Measurements from ENCODE around the gene SMAD7.

Gene SMAD7

DNA sequence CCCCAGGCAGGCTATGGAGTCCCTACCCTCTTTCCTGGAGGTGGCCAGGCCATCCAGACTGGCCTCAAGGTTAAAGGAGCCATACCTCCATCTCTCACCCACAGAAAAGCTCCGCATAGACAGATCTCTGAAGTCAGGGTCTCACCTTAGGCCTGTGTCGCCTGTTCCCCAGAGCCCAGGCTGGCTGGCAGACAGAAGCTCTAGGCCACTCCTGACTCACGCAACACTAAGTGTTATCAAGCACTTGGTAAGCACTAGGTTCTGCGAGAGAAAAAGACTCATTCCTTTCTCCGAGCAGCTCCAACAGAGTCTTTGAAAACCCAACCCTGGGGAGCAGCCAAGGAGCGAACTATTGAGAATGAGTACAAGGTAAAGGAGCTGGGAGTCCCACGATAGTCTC, 6.1 kb downstream of the SMAD7 start:
- no peak for DNase-seq (ENCODE audit: low spot score)

- no peak for DNase-seq (ENCODE audit: low spot score)
Measured at GRCh38 chr18:48943736-48944527, 6.8 kb downstream of the SMAD7 start.

GRCh38 chr18:48943333-48943732, 7.4 kb downstream of the SMAD7 start:
- DNase-seq (ENCODE audit: low spot score), result no peak

DNA sequence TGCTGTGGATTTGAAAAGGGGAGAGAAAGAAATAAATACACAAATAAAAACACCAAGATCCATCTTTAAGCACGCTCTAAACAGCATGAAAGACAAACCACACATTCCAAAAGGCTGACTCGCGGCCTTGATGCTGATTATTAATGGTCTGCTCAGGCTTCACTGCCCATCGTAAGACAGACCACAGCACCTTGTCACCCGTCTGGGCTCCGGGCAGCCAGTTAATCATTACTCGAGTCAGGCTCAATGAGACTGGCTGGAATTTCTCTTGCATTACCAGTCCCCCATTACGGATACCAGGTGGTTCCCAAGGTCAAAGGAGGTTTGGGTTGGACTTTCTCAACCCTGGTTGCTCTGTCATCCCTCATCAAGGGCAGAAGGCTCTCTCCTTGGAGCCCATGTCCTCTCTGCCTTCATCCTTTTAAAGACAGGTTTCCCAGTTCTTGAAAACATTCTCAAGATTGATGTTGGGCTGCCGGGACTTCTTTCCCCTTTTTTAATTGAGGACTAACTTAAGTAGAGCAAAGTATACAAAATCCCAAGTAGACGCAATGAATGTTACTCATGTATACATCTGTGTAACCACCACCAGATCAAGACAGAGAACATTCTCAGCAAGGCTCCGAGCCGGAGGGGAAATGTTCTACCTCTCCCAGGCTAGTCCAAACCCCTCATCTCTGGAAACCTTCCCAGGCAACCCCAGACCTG, 8.1 kb downstream of the SMAD7 start:
- DNase-seq (ENCODE audit: low spot score), result peak; percentile 84

- no peak for DNase-seq (ENCODE audit: low spot score)
Measured at GRCh38 chr18:48942086-48942485, 8.7 kb downstream of the SMAD7 start.

- DNase-seq (ENCODE audit: low spot score), result no peak
Measured at GRCh38 chr18:48941672-48942071, 9.1 kb downstream of the SMAD7 start.

- no peak for DNase-seq (ENCODE audit: low spot score)
Measured at GRCh38 chr18:48940854-48941611, 9.7 kb downstream of the SMAD7 start.

GRCh38 chr18:48939205-48940097, 11.3 kb downstream of the SMAD7 start:
- DNase-seq (ENCODE audit: low spot score), result peak; percentile 72

DNA sequence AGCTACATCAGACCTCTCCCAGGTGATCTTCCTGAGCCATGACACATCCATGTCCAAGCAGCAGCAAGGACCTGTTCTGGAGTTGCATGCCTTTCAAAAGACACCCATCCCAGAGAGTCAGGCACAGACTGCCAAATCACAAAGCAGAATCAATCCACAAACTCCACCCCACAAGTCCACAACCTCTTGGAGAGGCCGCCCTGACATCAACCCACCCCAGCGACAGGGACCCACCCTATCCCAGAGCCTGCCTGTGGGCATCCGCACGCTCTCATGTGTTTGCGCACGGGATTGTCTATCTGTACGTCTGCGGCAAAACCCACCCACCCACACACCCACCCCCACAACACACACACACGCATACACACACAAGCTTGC, 11.9 kb downstream of the SMAD7 start:
- no peak for DNase-seq (ENCODE audit: low spot score)

DNA sequence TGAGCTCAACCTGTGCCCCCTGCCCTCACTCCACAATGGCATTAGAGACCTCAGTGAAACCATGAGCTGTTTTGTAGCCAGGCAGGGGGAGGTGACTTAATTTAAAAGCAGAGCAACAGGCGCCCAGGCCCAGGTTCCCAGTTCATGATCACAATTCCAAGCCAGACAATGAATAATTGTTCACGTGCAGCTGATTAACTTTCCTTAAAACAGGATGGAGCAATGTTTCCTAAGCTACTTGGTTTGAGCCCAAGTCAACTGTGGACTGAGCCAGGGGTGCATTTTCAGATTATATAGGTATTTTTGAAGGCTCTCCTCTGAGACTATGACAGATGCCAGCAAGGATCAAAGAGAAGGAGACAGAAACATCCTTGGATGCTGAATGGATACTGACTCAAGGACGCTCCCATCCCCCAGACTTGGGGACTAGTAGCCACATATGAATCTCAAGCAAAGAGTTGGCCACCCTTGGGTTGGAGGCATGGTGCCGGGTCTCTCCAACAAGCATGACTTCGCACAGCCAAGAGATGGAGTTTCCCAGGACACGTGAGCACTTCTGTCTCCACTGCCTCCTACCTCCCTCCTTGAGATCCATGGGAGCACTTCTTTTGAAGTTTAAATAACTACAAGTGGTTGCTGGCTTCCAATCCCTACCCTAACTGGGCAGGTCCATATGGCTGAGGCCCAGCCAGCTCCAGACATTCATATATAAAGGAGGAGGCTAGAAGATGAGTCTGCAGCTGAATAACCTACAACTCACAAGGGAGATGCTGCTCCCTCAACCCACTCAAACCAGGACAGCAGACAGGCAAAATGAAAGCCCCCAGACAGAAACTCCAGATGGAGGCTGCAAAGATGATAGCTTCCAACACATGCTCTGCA, 12.7 kb downstream of the SMAD7 start:
- no peak for DNase-seq (ENCODE audit: low spot score)

DNA sequence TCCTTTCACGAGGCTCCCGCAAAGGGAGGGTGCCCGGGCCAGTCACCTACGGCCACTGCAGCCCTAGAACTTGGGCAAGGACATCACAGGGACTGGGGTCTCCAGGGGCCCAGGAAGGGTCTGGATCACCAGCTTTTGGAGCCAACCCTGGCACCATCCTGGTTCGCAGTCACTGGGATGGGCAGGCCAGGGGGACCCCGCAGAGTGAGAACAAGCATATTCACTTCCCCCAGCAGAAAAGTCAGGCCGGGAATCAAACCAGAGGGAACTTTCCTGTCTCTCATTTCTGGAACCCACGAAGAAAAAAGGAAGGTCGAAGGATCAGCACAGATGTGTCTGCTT, 15.4 kb downstream of the SMAD7 start:
- DNase-seq (ENCODE audit: low spot score), result no peak

DNA sequence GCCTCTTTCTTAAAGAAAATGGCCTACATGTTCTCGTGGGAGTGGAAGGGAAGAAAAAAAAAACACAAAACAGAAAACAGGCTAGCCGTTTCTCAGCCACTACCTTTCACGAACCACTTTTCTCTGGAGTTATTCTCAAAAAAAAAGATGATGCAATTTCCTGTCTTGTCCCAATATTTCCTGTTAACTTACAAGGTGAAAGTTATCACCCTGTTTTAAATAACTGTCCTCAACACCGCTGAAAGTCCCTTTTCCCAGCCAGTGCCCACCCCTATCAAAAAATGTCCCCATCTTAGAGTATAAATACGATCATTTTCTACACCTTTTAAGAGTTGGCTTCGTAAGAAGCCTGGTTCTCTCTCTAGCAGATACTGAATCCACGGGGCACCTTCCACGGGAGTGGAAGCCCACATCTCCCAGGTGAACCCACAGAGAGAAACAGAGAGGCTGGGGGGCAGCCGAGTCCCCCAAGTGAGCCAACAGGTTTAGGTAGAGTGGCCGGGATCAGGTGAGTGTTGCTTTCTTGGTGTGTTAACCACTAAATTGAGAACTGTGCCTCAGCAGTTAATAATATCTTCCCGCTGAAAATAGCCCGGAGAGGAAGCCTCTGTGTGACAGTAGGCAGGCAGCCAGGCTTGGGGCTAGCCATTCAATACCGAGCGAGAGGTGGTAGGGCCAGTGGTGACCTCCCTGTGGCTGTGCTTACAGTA, 15.9 kb downstream of the SMAD7 start:
- no peak for DNase-seq (ENCODE audit: low spot score)

DNA sequence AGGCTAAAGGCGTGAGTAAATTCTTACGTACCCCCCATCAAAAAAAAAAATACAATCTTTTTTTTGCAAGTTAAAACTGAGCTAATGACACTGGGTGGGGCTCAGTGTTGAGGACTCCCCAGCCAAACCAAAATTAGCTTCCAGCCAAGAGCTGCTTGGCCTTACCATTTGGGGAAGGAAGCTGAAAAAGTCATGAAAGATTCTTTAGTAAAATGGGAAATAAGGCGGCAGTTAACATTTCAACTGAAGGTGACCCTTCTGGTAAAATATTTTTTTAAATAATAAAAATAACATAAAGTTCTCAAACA, 16.4 kb downstream of the SMAD7 start:
- DNase-seq (ENCODE audit: low spot score), result no peak

DNA sequence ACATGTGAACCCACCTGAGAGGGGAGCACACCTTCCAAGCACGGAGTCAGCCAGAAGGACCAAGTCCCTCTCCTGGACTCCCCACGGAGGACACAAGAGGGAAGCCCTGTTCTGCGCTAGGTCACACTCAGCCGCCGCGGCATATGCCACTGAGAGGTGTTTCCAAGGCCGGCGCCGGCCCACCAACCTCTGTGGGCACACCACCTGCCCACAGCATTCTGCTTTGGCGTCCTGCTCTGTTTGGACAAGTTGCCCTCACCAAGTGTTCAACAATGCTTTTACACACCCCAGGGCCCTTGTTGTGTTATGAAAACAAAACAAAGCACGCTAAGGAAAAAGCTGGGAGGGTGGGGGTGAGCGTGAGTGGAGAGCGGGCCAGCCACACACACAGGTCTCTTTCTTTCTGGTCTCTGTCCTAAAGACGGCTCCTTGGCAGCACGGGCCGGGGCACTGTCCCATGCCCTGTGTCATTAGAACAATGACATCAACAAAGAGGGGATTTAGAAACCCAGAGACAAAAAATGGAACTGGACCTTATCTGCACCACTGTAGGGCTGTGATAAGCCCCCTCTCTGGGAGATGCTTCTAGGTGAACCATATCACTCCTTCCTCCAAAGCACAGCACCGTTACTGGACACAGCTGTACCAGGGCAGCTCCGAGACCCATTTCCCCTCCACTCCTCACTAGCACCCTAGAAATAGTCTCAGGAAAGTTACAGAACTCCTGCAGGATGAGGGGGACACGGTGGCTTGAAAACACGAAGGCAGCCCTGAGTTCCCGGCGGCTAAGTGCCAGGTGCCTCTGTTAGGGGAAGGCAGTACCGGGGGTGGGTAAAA, 17.0 kb downstream of the SMAD7 start:
- DNase-seq (ENCODE audit: low spot score), result no peak

DNA sequence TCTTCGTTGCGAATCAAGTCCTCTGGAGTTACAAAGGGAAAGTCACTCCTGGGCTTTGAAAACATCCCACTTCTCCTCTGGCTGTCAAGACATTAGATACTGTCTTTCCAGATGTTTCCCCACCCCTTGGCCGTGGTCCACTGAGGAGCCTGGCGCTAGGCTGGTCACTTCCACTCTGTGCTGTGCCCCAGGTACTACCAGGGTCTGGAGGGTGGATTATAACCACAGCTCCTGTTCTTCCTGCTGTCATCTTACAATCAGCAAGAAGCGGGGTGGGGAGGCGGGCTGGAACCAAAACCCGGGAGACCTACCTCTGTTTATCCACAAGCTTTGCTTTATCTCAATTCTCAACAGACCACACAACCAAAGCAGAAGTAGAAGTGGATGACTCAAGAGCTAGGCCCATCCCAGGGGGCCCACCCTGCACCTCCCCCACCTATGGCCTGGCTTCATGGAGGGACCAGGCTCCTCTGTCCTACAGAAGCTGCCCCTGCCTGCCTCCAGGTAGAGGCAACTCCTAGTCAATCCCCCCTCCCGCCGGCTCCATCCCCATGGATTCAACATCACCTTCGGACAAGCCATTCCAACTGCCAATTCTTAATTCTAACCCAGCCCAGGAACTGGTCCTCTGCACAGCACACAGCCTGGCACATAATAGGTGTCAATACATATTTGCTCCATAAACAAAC, 17.8 kb downstream of the SMAD7 start:
- no peak for DNase-seq (ENCODE audit: low spot score)

DNA sequence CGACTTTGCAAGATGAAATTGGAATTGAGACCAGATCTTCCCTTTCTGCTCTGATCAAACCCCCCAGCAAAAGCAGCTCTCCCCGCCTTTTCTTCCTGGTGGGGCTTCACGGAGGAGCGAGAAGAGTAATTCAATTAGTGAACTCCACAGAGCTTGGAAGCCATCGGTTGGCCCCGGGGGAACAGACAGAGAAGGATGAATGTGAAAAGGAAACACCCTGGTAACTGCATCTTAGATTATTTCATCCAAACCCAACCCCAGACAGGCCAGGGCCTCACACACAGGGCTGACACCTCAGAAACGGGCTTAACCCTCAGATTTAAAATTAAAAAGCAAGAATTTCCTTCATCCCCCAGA, 18.3 kb downstream of the SMAD7 start:
- no peak for DNase-seq (ENCODE audit: low spot score)

GRCh38 chr18:48931680-48932461, 18.9 kb downstream of the SMAD7 start:
- DNase-seq (ENCODE audit: low spot score), result no peak

DNA sequence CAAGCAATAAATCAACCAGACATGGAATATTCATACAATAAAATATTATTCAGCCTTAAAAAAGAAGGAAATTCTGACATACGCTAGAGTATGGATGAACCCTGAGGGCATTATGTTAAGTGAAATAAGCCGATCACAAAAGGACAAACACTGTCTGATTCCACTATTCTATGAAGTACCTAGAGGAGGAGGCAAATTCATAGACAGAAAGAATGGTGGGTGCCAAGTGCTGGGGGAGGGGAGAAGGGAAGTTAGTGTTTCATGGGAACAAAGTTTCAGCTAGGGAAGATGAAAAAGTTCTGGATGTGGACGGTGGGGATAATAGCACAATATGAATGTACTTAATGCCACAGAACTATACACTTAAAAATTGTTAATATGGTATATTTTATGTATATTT, 19.8 kb downstream of the SMAD7 start:
- DNase-seq (ENCODE audit: low spot score), result no peak

Measured in COLO829 (cell line).